Measurements from ENCODE around the gene ADD1.

Gene ADD1

GRCh38 chr4:2977211-2978088 lies 133.8 kb downstream of the ADD1 start:
- no peak overlapping the region for H3K4me3 ChIP-seq (replicated peaks; ENCODE audit: low read depth, low read length)
- peak; percentile 31 for DNase-seq (ENCODE audit: extremely low read depth, low read depth)
- no peak for TF ChIP-seq CTCF (IDR thresholded peaks at IDR 0.05; ENCODE audit: low read depth, low read length, missing control alignments)

All from HFF-Myc (cell line).